GM12878 (cell line): ENCODE measurements around the gene DNAJC6. TPM values are rescaled to one million over a fixed set of nuclear protein-coding genes. Genes with fewer than 3 reads are reported as not detected.
A peak's percentile ranks its signal among the peaks of the same experiment; 100 is the strongest.

Source experiments
- ATAC-seq: fragments of 200-7000 bp; cut with Tn5 transposase; 3 replicates; pipeline ENCODE4 v1.9.1; 2020; ENCODE audit warnings: mild to moderate bottlenecking, moderate library complexity
- BruUV-seq: library from RNA; stranded (reverse); fragments of 400-500 nt; replicated peaks from 2 replicates; lab custom pipeline; 2021; lab: Mats Ljungman, UMichigan
- CTCF ChIA-PET: fragments of 300-600 bp; sonication (Branson Sonifier 250); formaldehyde crosslinking; extraction: SDS; loops from one replicate; lab custom pipeline; 2021; ENCODE audit warnings: inconsistent platforms; lab: Yijun Ruan, JAX
- POLR2A ChIA-PET: fragments of 350-600 bp; formaldehyde crosslinking; extraction: SDS; loops from one replicate; lab custom pipeline; 2021; ENCODE audit warnings: inconsistent platforms; lab: Charles Lee
- RAD21 ChIA-PET: fragments of 300-600 bp; sonication (Branson Sonifier 250); formaldehyde crosslinking; loops from one replicate; lab custom pipeline; 2023; ENCODE audit warnings: antibody characterized with exemption; ENCODE audit not compliant: unreplicated experiment; lab: Charles Lee
- SMC1A ChIA-PET: fragments of 300-600 bp; sonication (Branson Sonifier 250); formaldehyde crosslinking; loops from one replicate; lab custom pipeline; 2023; ENCODE audit not compliant: unreplicated experiment, uncharacterized antibody; lab: Charles Lee
- DNase-seq: peaks from one replicate; pipeline ENCODE4 v3.0.0-alpha.2; 2011; ENCODE audit warnings: low read depth, low spot score
- FAIRE-seq: peaks from 3 replicates; lab custom pipeline; 2011; peaks lifted over from hg19 to GRCh38; lab: Jason Lieb, UNC
- H2AFZ ChIP-seq: 2 replicates; pipeline ENCODE4 v1.6.0; 2011; ENCODE audit warnings: low read depth, low read length, control low read depth; ENCODE audit not compliant: control insufficient read depth
- H3K27ac ChIP-seq: 2 replicates; pipeline ENCODE4 v1.5.1; 2011; ENCODE audit warnings: control low read depth; ENCODE audit not compliant: control insufficient read depth, insufficient read depth
- H3K27me3 ChIP-seq, 2 experiments: replicated peaks in 1 of 2; 2 replicates each; pipeline versions ENCODE4 v1.6.0 to v1.6.1; 2011; ENCODE audit warnings: low read length in 1 of 2; ENCODE audit not compliant: control insufficient read depth in 2 of 2, insufficient read depth in 2 of 2
- H3K36me3 ChIP-seq, 2 experiments: 2 replicates each; pipeline ENCODE4 v1.5.1; 2011; ENCODE audit warnings: low read length in 1 of 2; ENCODE audit not compliant: control insufficient read depth in 2 of 2, insufficient read depth in 2 of 2
- H3K4me1 ChIP-seq: 2 replicates; pipeline ENCODE4 v1.6.1; 2011; ENCODE audit warnings: mild to moderate bottlenecking, low read length, moderate library complexity, mixed read lengths; ENCODE audit not compliant: control insufficient read depth, insufficient read depth
- H3K4me2 ChIP-seq: 2 replicates; pipeline ENCODE4 v1.6.0; 2011; ENCODE audit warnings: control low read depth; ENCODE audit not compliant: control insufficient read depth, insufficient read depth
- H3K4me3 ChIP-seq: fragments of 200-600 bp; sonication (generic); 2 replicates; pipeline ENCODE4 v1.5.1; 2016
- H3K79me2 ChIP-seq: 2 replicates; pipeline ENCODE4 v1.6.0; 2011; ENCODE audit warnings: low read length; ENCODE audit not compliant: control insufficient read depth, insufficient read depth
- H3K9ac ChIP-seq: 2 replicates; pipeline ENCODE4 v1.8.0; 2011; ENCODE audit warnings: low read length, control low read depth, mixed read lengths; ENCODE audit not compliant: control insufficient read depth, insufficient read depth
- H3K9me3 ChIP-seq: replicated peaks from 3 replicates; pipeline ENCODE4 v1.5.1; 2011; ENCODE audit warnings: mild to moderate bottlenecking, low read length; ENCODE audit not compliant: control insufficient read depth, insufficient read depth
- H4K20me1 ChIP-seq: 2 replicates; pipeline ENCODE4 v1.6.0; 2011; ENCODE audit not compliant: control insufficient read depth, insufficient read depth
- HDAC2 ChIP-seq: fragments of 200-600 bp; sonication (generic); IDR thresholded peaks from 2 replicates; pipeline ENCODE4 v1.6.1; 2017
- NFYB ChIP-seq: IDR thresholded peaks from 2 replicates; pipeline ENCODE4 v1.6.1; 2011; ENCODE audit warnings: low read depth, mild to moderate bottlenecking, low read length, improper control_type of control experiment, moderate library complexity; ENCODE audit not compliant: insufficient read depth
- RB1 ChIP-seq: fragments of 450-650 bp; formaldehyde crosslinking; IDR thresholded peaks from 2 replicates; pipeline ENCODE4 v1.6.1; 2017; ENCODE audit warnings: mild to moderate bottlenecking, borderline replicate concordance
- SUZ12 ChIP-seq: fragments of 200-600 bp; sonication (generic); IDR thresholded peaks from one replicate; pipeline ENCODE4 v1.6.1; 2018; ENCODE audit warnings: antibody characterized with exemption, mild to moderate bottlenecking; ENCODE audit not compliant: unreplicated experiment
- WGBS: methylation state at CpG from one replicate; pipeline ENCODE4 v1.1.6; 2016; ENCODE audit warnings: low lambda C conversion rate; ENCODE audit not compliant: insufficient replicate concordance, insufficient coverage; ENCODE audit errors: missing lambda C conversion rate; 5-methylcytosine and 5-hydroxymethylcytosine counted together
- in situ Hi-C: fragments of 300-500 bp; cut with MboI; formaldehyde crosslinking; loops from 9 replicates; pipeline ENCODE4 v1.14.3; 2018; ENCODE audit warnings: mixed read lengths
- intact Hi-C: fragments of 100-400 bp; cut with micrococcal nuclease; formaldehyde crosslinking; loops from one replicate; pipeline ENCODE4 v1.14.2; 2022; ENCODE audit not compliant: unreplicated experiment
- polyA plus RNA-seq, 11 experiments: library from polyadenylated mRNA; depleted of rRNA in 4 of 11; unstranded in 6 of 11; stranded (reverse) in 5 of 11; fragments of >200 nt; fragmentation: Nextera tagmentation in 4 of 11; fragmentation: Illumina TruSeq in 1 of 11; extraction: Ambion mirVana in 4 of 11; extraction: Trizol in 1 of 11; gene quantifications; 1 replicate in 1 of 11; 2 replicates in 10 of 11; pipeline versions ENCODE4 v1.2.1 to v1.2.3, GENCODE V29; 2011 to 2016; ENCODE audit warnings: inconsistent platforms in 2 of 11, missing spikeins in 2 of 11, low read depth in 1 of 11
- total RNA-seq, 4 experiments: library from RNA; depleted of rRNA in 3 of 4; stranded (reverse); fragments of >200 nt in 3 of 4; fragmentation: Illumina TruSeq in 1 of 4; extraction: Trizol in 1 of 4; gene quantifications; 2 replicates each; pipeline versions ENCODE4 v1.2.1 to v1.2.3, GENCODE V29; 2013 to 2021
- TF ChIP-seq, protein P1 (sequence below): fragments of 450-650 bp; IDR thresholded peaks from 2 replicates; pipeline ENCODE4 v1.6.1; 2018; ENCODE audit warnings: borderline replicate concordance, mild to moderate bottlenecking; ENCODE audit not compliant: partially characterized antibody

The DNAJC6 gene
- total and polyA plus RNA-seq, 10 of the 15 experiments (the other 5 are each of a cell fraction or from before 2014, with no cell fraction given) = 0.08 to 4.3 (median 2.7) TPM

DNA sequence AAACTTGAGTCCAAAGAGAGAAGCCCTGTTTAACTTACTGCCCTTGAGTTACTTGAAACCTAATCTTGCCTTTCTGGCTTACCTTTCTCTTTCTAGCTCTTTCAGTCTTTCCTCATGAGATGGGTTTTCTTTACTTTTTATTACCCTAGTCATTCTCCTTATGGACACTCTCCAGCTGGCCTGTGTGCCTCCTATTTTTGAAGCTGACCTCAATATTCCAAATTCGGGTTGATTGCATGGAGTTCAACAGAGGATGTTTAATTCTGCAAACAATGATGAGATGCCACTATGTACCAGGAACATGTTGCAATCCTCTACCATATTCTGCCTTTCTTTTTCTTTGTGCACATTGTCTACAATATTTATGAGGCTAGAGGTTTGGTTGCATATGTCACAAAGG, 20.7 kb downstream of the DNAJC6 start (continued):
- TF ChIP-seq, protein P1, sequence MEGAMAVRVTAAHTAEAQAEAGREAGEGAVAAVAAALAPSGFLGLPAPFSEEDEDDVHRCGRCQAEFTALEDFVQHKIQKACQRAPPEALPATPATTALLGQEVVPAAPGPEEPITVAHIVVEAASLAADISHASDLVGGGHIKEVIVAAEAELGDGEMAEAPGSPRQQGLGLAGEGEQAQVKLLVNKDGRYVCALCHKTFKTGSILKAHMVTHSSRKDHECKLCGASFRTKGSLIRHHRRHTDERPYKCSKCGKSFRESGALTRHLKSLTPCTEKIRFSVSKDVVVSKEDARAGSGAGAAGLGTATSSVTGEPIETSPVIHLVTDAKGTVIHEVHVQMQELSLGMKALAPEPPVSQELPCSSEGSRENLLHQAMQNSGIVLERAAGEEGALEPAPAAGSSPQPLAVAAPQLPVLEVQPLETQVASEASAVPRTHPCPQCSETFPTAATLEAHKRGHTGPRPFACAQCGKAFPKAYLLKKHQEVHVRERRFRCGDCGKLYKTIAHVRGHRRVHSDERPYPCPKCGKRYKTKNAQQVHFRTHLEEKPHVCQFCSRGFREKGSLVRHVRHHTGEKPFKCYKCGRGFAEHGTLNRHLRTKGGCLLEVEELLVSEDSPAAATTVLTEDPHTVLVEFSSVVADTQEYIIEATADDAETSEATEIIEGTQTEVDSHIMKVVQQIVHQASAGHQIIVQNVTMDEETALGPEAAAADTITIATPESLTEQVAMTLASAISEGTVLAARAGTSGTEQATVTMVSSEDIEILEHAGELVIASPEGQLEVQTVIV = no peak
- TF ChIP-seq RB1 (no peak), SUZ12 (no peak)
- TF ChIP-seq, all 136 proteins: peak for 0

DNA sequence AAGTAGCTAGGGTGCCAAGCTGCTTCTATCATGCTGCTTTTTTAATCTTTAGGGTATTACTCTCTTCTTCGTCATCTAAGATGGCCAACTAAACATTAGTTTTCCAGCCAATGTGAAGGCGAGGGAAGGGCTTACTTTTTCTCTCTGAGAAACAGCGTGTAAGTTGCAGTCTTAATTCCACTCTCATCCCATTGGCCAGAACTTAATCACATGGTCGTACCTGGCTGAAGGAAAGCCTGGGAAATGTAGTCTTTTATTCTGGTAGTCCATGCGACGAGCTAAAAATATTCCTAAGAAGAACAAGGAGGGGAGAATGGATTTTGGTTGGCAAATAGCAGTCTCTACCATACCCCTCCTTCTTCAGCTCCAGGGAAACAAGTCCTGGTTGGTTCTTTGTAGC, 21.5 kb downstream of the DNAJC6 start:
- H3K36me3 ChIP-seq = no peaks in the 10 kb centered on the region
- CTCF ChIA-PET = interaction anchor here (0.6 kb wide), 1 partner anchor 51 kb away, joined by 3 read pairs; no protein-coding TSS in a partner anchor
- no peak for FAIRE-seq
- POLR2A ChIA-PET = no interaction called here
- RAD21 ChIA-PET = no interaction called here
- peaks cover 0 to 2% of the 10 kb centered on the region in 2 experiments; a peak in 2 of 4 replicates for H3K27me3 ChIP-seq
- no peaks in the 10 kb centered on the region for H3K9me3 ChIP-seq
- H3K27ac ChIP-seq = no peak overlapping the region
- H3K4me2 ChIP-seq = no peak overlapping the region
- TF ChIP-seq HDAC2 (no peak), NFYB (peak; percentile 77)
- no peak overlapping the region for H2AFZ ChIP-seq
- H3K9ac ChIP-seq = no peak overlapping the region
- 41% methylated on average over 6 of the region's 6 CpGs for WGBS
- no peaks in the 10 kb centered on the region for H3K79me2 ChIP-seq
- in situ Hi-C loops = no loop called here
- no peaks in the 10 kb centered on the region for H4K20me1 ChIP-seq
- SMC1A ChIA-PET = no interaction called here
- no peak overlapping the region for H3K4me3 ChIP-seq
- intact Hi-C loops = no loop called here
- H3K4me1 ChIP-seq = no peaks in the 10 kb centered on the region
- no peak for ATAC-seq
- no TSS peak for BruUV-seq
- DNase-seq = no peak
